GM23338 (cell line): ENCODE data around the gene OTUD4. TPM values are rescaled to one million over a fixed set of nuclear protein-coding genes. Genes with fewer than 3 reads are reported as not detected.

Experiments
- ATAC-seq: fragments of 200-7000 bp; cut with Tn5 transposase; 3 replicates; pipeline ENCODE4 v1.9.1; 2020
- DNase-seq: peaks from one replicate; pipeline ENCODE4 v3.0.0-alpha.2; 2015; ENCODE audit warnings: low spot score
- H2AFZ ChIP-seq: fragments of 200-600 bp; sonication (generic); 2 replicates; pipeline ENCODE4 v1.8.0; 2016; ENCODE audit warnings: antibody characterized with exemption, mild to moderate bottlenecking, moderate library complexity
- H3F3A ChIP-seq: fragments of 200-600 bp; sonication (generic); replicated peaks from 2 replicates; pipeline ENCODE4 v1.8.0; 2017; ENCODE audit warnings: antibody characterized with exemption, mixed run types, low read depth
- H3K27ac ChIP-seq: fragments of 200-600 bp; sonication (generic); 2 replicates; pipeline ENCODE4 v1.6.1; 2016; ENCODE audit warnings: low read depth
- H3K27me3 ChIP-seq: fragments of 200-600 bp; sonication (generic); 2 replicates; pipeline ENCODE4 v1.8.0; 2016; ENCODE audit warnings: mild to moderate bottlenecking, mixed run types, moderate library complexity; ENCODE audit not compliant: insufficient read depth
- H3K36me3 ChIP-seq: fragments of 200-600 bp; sonication (generic); 2 replicates; pipeline ENCODE4 v1.8.0; 2016; ENCODE audit warnings: mild to moderate bottlenecking; ENCODE audit not compliant: insufficient read depth
- H3K4me1 ChIP-seq: fragments of 200-600 bp; sonication (generic); 2 replicates; pipeline ENCODE4 v1.8.0; 2016; ENCODE audit warnings: mild to moderate bottlenecking, moderate library complexity; ENCODE audit not compliant: insufficient read depth
- H3K4me2 ChIP-seq: fragments of 200-600 bp; sonication (generic); 2 replicates; pipeline ENCODE4 v1.7.1; 2017; ENCODE audit warnings: mixed run types
- H3K4me3 ChIP-seq: fragments of 200-600 bp; sonication (generic); 2 replicates; pipeline ENCODE4 v1.6.1; 2016; ENCODE audit warnings: mixed run types
- H3K79me2 ChIP-seq: fragments of 200-600 bp; sonication (generic); replicated peaks from 2 replicates; pipeline ENCODE4 v1.8.0; 2017; ENCODE audit warnings: mild to moderate bottlenecking; ENCODE audit not compliant: insufficient read depth
- H3K9me2 ChIP-seq: fragments of 200-600 bp; sonication (generic); 2 replicates; pipeline ENCODE4 v1.8.0; 2017; ENCODE audit not compliant: insufficient read depth
- H4K20me1 ChIP-seq: fragments of 200-600 bp; sonication (generic); replicated peaks from 2 replicates; pipeline ENCODE4 v1.8.0; 2017; ENCODE audit warnings: mild to moderate bottlenecking; ENCODE audit not compliant: insufficient read depth
- H3K27ac Mint-ChIP-seq: 2 replicates; pipeline ENCODE4 v1.8.0; 2020; ENCODE audit warnings: inconsistent platforms, mild to moderate bottlenecking, moderate library complexity, mixed read lengths
- H3K27me3 Mint-ChIP-seq: 3 replicates; pipeline ENCODE4 v1.8.0; 2022; ENCODE audit warnings: low read depth, mild to moderate bottlenecking, moderate library complexity, mixed read lengths, inconsistent platforms; ENCODE audit not compliant: insufficient read depth, poor library complexity
- H3K36me3 Mint-ChIP-seq: 3 replicates; pipeline ENCODE4 v1.8.0; 2021; ENCODE audit warnings: low read depth, mild to moderate bottlenecking, inconsistent platforms, moderate library complexity, mixed read lengths
- H3K4me1 Mint-ChIP-seq: 3 replicates; pipeline ENCODE4 v1.8.0; 2020; ENCODE audit warnings: mild to moderate bottlenecking, inconsistent platforms, mixed read lengths
- H3K4me3 Mint-ChIP-seq: 3 replicates; pipeline ENCODE4 v1.8.0; 2021; ENCODE audit warnings: moderate library complexity, mild to moderate bottlenecking, inconsistent platforms, mixed read lengths
- H3K9me3 Mint-ChIP-seq: 3 replicates; pipeline ENCODE4 v1.8.0; 2020; ENCODE audit warnings: moderate library complexity, mild to moderate bottlenecking, inconsistent platforms, mixed read lengths
- CREB1 ChIP-seq: fragments of 250-450 bp; sonication (Bioruptor Pico); IDR thresholded peaks from 2 replicates; pipeline ENCODE4 v1.5.0; 2020; ENCODE audit warnings: low read depth, mild to moderate bottlenecking, moderate library complexity
- ETS1 ChIP-seq: IDR thresholded peaks from 2 replicates; pipeline ENCODE4 v1.6.1; 2016; ENCODE audit warnings: antibody characterized with exemption
- EZH2 ChIP-seq: fragments of 200-600 bp; sonication (generic); IDR thresholded peaks from one replicate; pipeline ENCODE4 v1.8.0; 2017; ENCODE audit warnings: antibody characterized with exemption, mild to moderate bottlenecking, low read depth; ENCODE audit not compliant: unreplicated experiment
- EZH2phosphoT487 ChIP-seq: fragments of 200-600 bp; sonication (generic); IDR thresholded peaks from one replicate; pipeline ENCODE4 v1.8.1; 2018; ENCODE audit warnings: antibody characterized with exemption; ENCODE audit not compliant: unreplicated experiment
- JUNB ChIP-seq: IDR thresholded peaks from one replicate; pipeline ENCODE4 v1.6.1; 2016; ENCODE audit warnings: antibody characterized with exemption; ENCODE audit not compliant: unreplicated experiment
- NANOG ChIP-seq: IDR thresholded peaks from 2 replicates; pipeline ENCODE4 v1.6.1; 2016; ENCODE audit warnings: antibody characterized with exemption, borderline replicate concordance
- POLR2AphosphoS5 ChIP-seq: IDR thresholded peaks from 2 replicates; pipeline ENCODE4 v1.6.1; 2016; ENCODE audit warnings: antibody characterized with exemption, low read depth
- REST ChIP-seq: IDR thresholded peaks from one replicate; pipeline ENCODE4 v1.6.1; 2018; ENCODE audit warnings: antibody characterized with exemption; ENCODE audit not compliant: unreplicated experiment
- ZNF114 ChIP-seq: fragments of 250-450 bp; sonication (Bioruptor Pico); IDR thresholded peaks from 2 replicates; pipeline ENCODE4 v1.5.0; 2020; ENCODE audit warnings: mild to moderate bottlenecking, moderate library complexity
- ZNF331 ChIP-seq: fragments of 250-450 bp; sonication (Bioruptor Pico); IDR thresholded peaks from 2 replicates; pipeline ENCODE4 v1.5.0; 2020; ENCODE audit warnings: low read depth, mild to moderate bottlenecking, moderate library complexity
- polyA plus RNA-seq: library from polyadenylated mRNA; unstranded; fragments of >200 nt; fragmentation: Nextera tagmentation; extraction: Ambion mirVana; gene quantifications from 2 replicates; pipeline ENCODE4 v1.2.1, GENCODE V29; 2016
- total RNA-seq: library from RNA; depleted of rRNA; stranded (reverse); fragments of >200 nt; shearing (Covaris generic); gene quantifications from 2 replicates; pipeline ENCODE4 v1.2.3, GENCODE V29; 2014
- TF ChIP-seq, protein P1 (sequence below): fragments of 250-450 bp; sonication (Bioruptor Pico); IDR thresholded peaks from 2 replicates; pipeline ENCODE4 v1.5.0; 2020; ENCODE audit warnings: mild to moderate bottlenecking, moderate library complexity

OTUD4 gene
- total and polyA plus RNA-seq, 2 experiments from 2014 or later, result 17.9 to 53.2 TPM

DNA sequence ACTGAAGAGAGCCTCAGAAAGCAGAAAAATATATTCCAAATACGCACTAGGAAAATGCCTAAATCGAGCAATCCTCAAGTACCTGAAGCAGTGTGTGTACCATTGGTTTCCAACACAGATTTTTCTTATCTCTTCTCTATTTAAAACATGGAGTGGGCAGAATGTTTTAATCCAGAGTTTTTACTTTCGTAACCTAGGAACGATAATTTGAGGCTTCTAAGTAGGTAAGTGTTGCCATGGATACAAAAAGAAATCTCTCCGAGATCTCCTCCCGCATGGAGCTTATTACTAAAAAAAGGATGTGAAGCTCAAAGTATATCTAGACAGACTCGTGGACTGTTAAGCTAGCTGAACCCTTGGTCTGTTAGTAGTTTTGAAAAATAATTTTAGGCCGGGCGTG is 23.0 kb upstream of the OTUD4 start:
- no peaks in the 10 kb centered on the region; the same call in 2 of the 3 replicates for H3K4me1 Mint-ChIP-seq
- DNase-seq (no peak), ATAC-seq (no peak)
- H3K36me3 ChIP-seq, result no peaks in the 10 kb centered on the region
- no peak overlapping the region for H3K27ac Mint-ChIP-seq
- no peak overlapping the region for H3K27ac ChIP-seq
- H3K27me3 Mint-ChIP-seq, result no peaks in the 10 kb centered on the region
- no peak overlapping the region for H3K4me3 ChIP-seq
- H2AFZ ChIP-seq, result no peak overlapping the region
- H4K20me1 ChIP-seq, result no peaks in the 10 kb centered on the region
- no peaks in the 10 kb centered on the region for H3K9me3 Mint-ChIP-seq
- H3K36me3 Mint-ChIP-seq, result no peaks in the 10 kb centered on the region
- no peak overlapping the region for H3K4me2 ChIP-seq
- H3K4me1 ChIP-seq, result no peaks in the 10 kb centered on the region
- H3F3A ChIP-seq, result no peaks in the 10 kb centered on the region
- H3K79me2 ChIP-seq, result no peaks in the 10 kb centered on the region
- TF ChIP-seq ETS1, result no peak
- TF ChIP-seq ZNF114 (CRISPR knock-in tag), result no peak
- TF ChIP-seq ZNF331, result no peak
- no peak for TF ChIP-seq NANOG
- TF ChIP-seq CREB1 (CRISPR knock-in tag), result no peak
- TF ChIP-seq POLR2AphosphoS5, result no peak
- no peak overlapping the region for H3K4me3 Mint-ChIP-seq
- H3K9me2 ChIP-seq, result no peaks in the 10 kb centered on the region
- no peaks in the 10 kb centered on the region for H3K27me3 ChIP-seq

- H3K36me3 ChIP-seq, result no peaks in the 10 kb centered on the region
- DNase-seq (no peak), ATAC-seq (no peak)
- H3K4me1 Mint-ChIP-seq, result no peaks in the 10 kb centered on the region; the same call in 2 of the 3 replicates
- no peaks in the 10 kb centered on the region for H3K27me3 ChIP-seq
- H3K36me3 Mint-ChIP-seq, result no peaks in the 10 kb centered on the region
- no peaks in the 10 kb centered on the region for H3K27me3 Mint-ChIP-seq
- no peak overlapping the region for H3K4me3 Mint-ChIP-seq
- no peak overlapping the region for H3K27ac Mint-ChIP-seq
- no peaks in the 10 kb centered on the region for H3K4me1 ChIP-seq
- H3K27ac ChIP-seq, result no peak overlapping the region
- no peak overlapping the region for H3K4me2 ChIP-seq
- H3F3A ChIP-seq, result no peaks in the 10 kb centered on the region
- H3K79me2 ChIP-seq, result no peaks in the 10 kb centered on the region
- H2AFZ ChIP-seq, result peak overlapping the region; percentile 90
- H3K9me2 ChIP-seq, result no peaks in the 10 kb centered on the region
- no peaks in the 10 kb centered on the region for H3K9me3 Mint-ChIP-seq
- no peaks in the 10 kb centered on the region for H4K20me1 ChIP-seq
- no peak overlapping the region for H3K4me3 ChIP-seq
- TF ChIP-seq ZNF331 (no peak), EZH2 (no peak), EZH2phosphoT487 (no peak), REST (no peak), ETS1 (no peak), ZNF114 (CRISPR knock-in tag) (no peak), JUNB (no peak)
- TF ChIP-seq, protein P1, sequence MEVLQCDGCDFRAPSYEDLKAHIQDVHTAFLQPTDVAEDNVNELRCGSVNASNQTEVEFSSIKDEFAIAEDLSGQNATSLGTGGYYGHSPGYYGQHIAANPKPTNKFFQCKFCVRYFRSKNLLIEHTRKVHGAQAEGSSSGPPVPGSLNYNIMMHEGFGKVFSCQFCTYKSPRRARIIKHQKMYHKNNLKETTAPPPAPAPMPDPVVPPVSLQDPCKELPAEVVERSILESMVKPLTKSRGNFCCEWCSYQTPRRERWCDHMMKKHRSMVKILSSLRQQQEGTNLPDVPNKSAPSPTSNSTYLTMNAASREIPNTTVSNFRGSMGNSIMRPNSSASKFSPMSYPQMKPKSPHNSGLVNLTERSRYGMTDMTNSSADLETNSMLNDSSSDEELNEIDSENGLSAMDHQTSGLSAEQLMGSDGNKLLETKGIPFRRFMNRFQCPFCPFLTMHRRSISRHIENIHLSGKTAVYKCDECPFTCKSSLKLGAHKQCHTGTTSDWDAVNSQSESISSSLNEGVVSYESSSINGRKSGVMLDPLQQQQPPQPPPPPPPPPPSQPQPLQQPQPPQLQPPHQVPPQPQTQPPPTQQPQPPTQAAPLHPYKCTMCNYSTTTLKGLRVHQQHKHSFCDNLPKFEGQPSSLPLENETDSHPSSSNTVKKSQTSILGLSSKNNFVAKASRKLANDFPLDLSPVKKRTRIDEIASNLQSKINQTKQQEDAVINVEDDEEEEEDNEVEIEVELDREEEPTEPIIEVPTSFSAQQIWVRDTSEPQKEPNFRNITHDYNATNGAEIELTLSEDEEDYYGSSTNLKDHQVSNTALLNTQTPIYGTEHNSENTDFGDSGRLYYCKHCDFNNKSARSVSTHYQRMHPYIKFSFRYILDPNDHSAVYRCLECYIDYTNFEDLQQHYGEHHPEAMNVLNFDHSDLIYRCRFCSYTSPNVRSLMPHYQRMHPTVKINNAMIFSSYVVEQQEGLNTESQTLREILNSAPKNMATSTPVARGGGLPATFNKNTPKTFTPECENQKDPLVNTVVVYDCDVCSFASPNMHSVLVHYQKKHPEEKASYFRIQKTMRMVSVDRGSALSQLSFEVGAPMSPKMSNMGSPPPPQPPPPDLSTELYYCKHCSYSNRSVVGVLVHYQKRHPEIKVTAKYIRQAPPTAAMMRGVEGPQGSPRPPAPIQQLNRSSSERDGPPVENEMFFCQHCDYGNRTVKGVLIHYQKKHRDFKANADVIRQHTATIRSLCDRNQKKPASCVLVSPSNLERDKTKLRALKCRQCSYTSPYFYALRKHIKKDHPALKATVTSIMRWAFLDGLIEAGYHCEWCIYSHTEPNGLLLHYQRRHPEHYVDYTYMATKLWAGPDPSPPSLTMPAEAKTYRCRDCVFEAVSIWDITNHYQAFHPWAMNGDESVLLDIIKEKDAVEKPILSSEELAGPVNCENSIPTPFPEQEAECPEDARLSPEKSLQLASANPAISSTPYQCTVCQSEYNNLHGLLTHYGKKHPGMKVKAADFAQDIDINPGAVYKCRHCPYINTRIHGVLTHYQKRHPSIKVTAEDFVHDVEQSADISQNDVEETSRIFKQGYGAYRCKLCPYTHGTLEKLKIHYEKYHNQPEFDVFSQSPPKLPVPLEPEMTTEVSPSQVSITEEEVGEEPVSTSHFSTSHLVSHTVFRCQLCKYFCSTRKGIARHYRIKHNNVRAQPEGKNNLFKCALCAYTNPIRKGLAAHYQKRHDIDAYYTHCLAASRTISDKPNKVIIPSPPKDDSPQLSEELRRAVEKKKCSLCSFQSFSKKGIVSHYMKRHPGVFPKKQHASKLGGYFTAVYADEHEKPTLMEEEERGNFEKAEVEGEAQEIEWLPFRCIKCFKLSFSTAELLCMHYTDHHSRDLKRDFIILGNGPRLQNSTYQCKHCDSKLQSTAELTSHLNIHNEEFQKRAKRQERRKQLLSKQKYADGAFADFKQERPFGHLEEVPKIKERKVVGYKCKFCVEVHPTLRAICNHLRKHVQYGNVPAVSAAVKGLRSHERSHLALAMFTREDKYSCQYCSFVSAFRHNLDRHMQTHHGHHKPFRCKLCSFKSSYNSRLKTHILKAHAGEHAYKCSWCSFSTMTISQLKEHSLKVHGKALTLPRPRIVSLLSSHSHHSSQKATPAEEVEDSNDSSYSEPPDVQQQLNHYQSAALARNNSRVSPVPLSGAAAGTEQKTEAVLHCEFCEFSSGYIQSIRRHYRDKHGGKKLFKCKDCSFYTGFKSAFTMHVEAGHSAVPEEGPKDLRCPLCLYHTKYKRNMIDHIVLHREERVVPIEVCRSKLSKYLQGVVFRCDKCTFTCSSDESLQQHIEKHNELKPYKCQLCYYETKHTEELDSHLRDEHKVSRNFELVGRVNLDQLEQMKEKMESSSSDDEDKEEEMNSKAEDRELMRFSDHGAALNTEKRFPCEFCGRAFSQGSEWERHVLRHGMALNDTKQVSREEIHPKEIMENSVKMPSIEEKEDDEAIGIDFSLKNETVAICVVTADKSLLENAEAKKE, result no peak
Measured at GRCh38 chr4:145200366-145200765, 20.0 kb upstream of the OTUD4 start.
